ENCODE data around the gene KCND1.
A peak's percentile ranks its signal among the peaks of the same experiment; 100 is the strongest.
"Not testable (repeated sequence)": the region's sequence is repeated elsewhere in the genome, so short reads cannot be mapped to it uniquely, and the experiment has no call there.

KCND1 gene

GRCh38 chrX:48983896-48984295 is 12.3 kb upstream of the KCND1 start:
- no peaks in the 10 kb centered on the region for H3K4me1 Mint-ChIP-seq (ENCODE audit: low read depth)
- no peak overlapping the region for H3K27ac Mint-ChIP-seq
- no peak overlapping the region for H3K4me3 Mint-ChIP-seq
- H3K9me3 Mint-ChIP-seq (ENCODE audit: low read depth): no peaks in the 10 kb centered on the region
- peaks cover 2% of the 10 kb centered on the region for H3K36me3 Mint-ChIP-seq
- H3K27me3 Mint-ChIP-seq: no peaks in the 10 kb centered on the region

- Mint-ChIP-seq H3K4me3 (no peak overlapping the region), H3K4me1 (ENCODE audit: low read depth) (no peaks in the 10 kb centered on the region), H3K9me3 (ENCODE audit: low read depth) (no peaks in the 10 kb centered on the region), H3K27me3 (no peaks in the 10 kb centered on the region), H3K36me3 (peaks cover 2% of the 10 kb centered on the region), H3K27ac (no peak overlapping the region)
These were observed 11.4 kb upstream of the KCND1 start for GRCh38 chrX:48983081-48983480.

DNA sequence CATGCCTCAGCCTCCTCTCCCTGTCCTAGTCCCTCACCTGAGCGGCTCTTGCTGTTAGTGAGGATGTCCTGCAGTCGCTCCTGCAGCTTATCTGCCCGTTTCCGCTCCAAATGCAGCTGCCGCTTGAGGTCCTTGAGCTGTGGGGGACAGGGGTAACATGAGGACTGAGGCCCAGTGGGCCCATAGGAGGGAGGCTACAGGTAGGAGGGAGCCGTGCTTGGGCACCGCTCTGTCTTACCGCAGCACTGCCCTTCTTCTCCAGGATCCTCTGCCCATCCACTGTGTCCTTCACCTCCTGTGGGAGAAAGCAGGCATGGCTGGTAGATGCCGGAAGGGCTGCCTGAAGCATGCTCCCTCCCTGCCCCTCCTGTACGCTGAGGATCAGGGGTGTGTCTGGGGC is 9.5 kb upstream of the KCND1 start:
- Mint-ChIP-seq H3K9me3 (ENCODE audit: low read depth) (no peaks in the 10 kb centered on the region), H3K36me3 (peaks cover 2% of the 10 kb centered on the region), H3K4me3 (no peak overlapping the region), H3K27me3 (no peaks in the 10 kb centered on the region), H3K4me1 (ENCODE audit: low read depth) (no peaks in the 10 kb centered on the region), H3K27ac (no peak overlapping the region)

GRCh38 chrX:48980341-48980740 is 8.7 kb upstream of the KCND1 start:
- not testable (repeated sequence) for H3K36me3 Mint-ChIP-seq; H3K27me3 Mint-ChIP-seq; H3K4me3 Mint-ChIP-seq; H3K27ac Mint-ChIP-seq; H3K4me1 Mint-ChIP-seq (ENCODE audit: low read depth); H3K9me3 Mint-ChIP-seq (ENCODE audit: low read depth)

DNA sequence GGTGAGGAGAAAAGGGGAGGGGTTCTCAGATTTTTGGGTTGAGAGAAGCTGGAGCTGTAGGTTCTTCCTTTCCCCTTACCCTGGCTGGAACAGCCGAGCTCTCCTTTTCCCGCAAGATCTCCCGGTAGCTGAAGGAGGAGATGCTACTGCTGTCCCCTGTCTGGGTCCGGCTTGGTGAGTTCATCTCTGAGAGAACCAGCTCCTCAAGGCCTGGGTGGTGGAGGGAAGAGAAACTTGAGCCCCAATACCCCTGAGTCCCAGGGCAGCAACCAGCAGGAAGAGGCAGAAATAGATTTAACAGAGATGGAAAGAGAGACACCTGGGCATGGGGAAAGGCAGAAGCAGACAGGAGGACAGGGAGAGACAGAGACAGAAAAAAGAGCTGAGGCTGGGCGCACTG is 6.6 kb upstream of the KCND1 start:
- Mint-ChIP-seq H3K4me3 (no peak overlapping the region), H3K27ac (no peak overlapping the region), H3K9me3 (ENCODE audit: low read depth) (no peaks in the 10 kb centered on the region), H3K36me3 (peaks cover 6% of the 10 kb centered on the region), H3K4me1 (ENCODE audit: low read depth) (peaks cover under 1% of the 10 kb centered on the region), H3K27me3 (no peaks in the 10 kb centered on the region)

- Mint-ChIP-seq H3K27me3 (no peaks in the 10 kb centered on the region), H3K4me1 (ENCODE audit: low read depth) (peaks cover 10% of the 10 kb centered on the region), H3K4me3 (no peak overlapping the region), H3K36me3 (peaks cover 6% of the 10 kb centered on the region), H3K27ac (no peak overlapping the region), H3K9me3 (ENCODE audit: low read depth) (no peaks in the 10 kb centered on the region)
These were observed 4.4 kb upstream of the KCND1 start for GRCh38 chrX:48976086-48976485.

- Mint-ChIP-seq H3K4me1 (ENCODE audit: low read depth) (peaks cover 10% of the 10 kb centered on the region), H3K4me3 (no peak overlapping the region), H3K36me3 (peaks cover 6% of the 10 kb centered on the region)
These were observed 3.9 kb upstream of the KCND1 start for GRCh38 chrX:48975541-48975940.

DNA sequence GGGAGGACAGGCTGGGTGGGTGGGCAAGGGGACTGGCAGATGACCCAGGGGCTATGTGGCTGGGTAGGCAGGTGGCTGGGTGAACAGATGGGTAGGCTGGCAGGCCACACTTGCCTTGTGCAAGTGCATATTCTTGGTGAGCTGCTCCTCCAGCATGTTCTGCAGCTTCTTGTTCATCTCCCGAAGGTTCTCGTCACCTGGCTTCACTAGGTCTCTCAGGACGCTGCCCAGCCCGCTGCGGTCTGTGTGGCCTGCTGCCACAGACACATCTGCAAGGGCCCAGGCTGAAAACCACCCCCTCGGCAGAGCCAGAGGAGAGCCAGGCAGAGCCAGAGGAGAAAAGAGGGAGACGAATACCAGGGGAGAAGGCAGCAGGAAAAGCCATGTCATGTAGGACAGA is 3.4 kb upstream of the KCND1 start:
- peaks cover 3% of the 10 kb centered on the region for H3K36me3 Mint-ChIP-seq
- H3K4me1 Mint-ChIP-seq (ENCODE audit: low read depth): peaks cover 12% of the 10 kb centered on the region
- no peak overlapping the region for H3K4me3 Mint-ChIP-seq
- H3K27me3 Mint-ChIP-seq: no peaks in the 10 kb centered on the region
- no peaks in the 10 kb centered on the region for H3K9me3 Mint-ChIP-seq (ENCODE audit: low read depth)
- no peak overlapping the region for H3K27ac Mint-ChIP-seq

More at GRCh38 chrX:48975541-48975940, 3.9 kb upstream of the KCND1 start:
- Mint-ChIP-seq H3K9me3 (ENCODE audit: low read depth) (no peaks in the 10 kb centered on the region), H3K27ac (no peak overlapping the region), H3K27me3 (no peaks in the 10 kb centered on the region)

DNA sequence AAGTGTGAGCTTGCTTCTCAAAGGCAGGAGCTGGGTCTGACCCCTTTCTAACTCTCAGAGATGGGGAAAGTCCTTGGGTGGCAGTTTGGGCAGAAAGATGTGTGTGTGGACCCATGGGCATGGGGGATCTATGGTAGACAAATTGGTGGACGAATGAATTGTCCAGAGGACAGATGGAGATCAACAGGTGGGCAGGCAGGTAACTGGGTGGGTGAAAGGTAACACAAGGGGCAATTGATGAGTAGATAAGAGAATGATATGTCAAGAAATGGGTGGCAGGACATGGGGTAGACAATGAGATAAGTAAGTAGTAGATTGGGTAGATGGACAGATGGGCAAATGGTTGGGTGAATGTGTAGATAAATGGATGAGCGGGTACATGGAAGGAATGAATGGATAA is 2.9 kb upstream of the KCND1 start:
- no peak overlapping the region for H3K27ac Mint-ChIP-seq
- no peaks in the 10 kb centered on the region for H3K27me3 Mint-ChIP-seq
- peaks cover 12% of the 10 kb centered on the region for H3K4me1 Mint-ChIP-seq (ENCODE audit: low read depth)
- no peak overlapping the region for H3K4me3 Mint-ChIP-seq
- H3K36me3 Mint-ChIP-seq: peaks cover 3% of the 10 kb centered on the region
- no peaks in the 10 kb centered on the region for H3K9me3 Mint-ChIP-seq (ENCODE audit: low read depth)

GRCh38 chrX:48974033-48974432 is 2.4 kb upstream of the KCND1 start:
- Mint-ChIP-seq H3K9me3 (ENCODE audit: low read depth) (no peaks in the 10 kb centered on the region), H3K27ac (no peak overlapping the region), H3K27me3 (no peaks in the 10 kb centered on the region), H3K4me1 (ENCODE audit: low read depth) (peaks cover 12% of the 10 kb centered on the region), H3K4me3 (no peak overlapping the region), H3K36me3 (peaks cover 3% of the 10 kb centered on the region)

DNA sequence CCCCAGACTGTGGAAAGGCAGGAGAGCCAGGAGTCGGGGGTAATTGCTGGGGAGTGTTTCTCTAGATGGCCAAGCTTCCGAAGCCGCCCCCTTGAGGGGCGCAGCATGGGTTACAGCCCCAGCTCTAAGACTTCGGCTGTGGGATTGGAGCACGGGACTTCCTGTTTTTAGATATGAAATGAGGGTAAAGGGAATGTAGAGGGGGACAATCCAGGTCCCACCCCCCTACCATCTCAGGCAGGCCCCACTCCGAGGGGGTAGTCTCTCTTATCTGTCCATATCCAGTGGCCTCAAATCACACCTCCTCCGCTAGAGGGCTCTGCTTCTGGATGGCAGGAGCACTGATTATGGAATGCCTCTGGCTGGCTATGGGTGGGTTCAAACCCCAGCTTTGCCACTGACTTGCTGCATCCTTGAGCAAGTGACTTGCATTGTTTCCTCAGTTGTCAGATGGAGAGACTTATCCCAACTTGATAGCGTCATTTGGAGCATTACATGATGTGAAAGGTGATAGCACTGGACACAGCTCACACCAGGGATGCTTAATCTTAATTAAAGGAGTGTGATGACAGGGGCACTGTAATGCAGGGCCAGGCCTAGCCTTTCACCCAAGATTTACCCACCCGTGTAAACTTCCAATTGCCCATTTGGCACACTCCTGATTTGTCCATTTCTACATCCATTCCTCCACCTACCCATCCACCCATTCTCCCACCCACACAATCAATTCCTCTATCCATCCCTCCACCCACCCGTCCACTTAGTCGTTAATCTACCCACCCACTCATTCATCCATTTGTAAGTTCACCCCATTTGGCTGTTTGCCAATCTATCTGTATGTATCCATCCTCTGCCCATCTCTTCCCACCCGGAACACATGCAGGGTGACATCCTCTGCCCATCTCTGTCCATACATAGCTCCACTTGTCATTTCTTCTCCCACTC is 848 bp upstream of the KCND1 start:
- Mint-ChIP-seq H3K27me3 (no peaks in the 10 kb centered on the region), H3K9me3 (ENCODE audit: low read depth) (no peaks in the 10 kb centered on the region), H3K4me1 (ENCODE audit: low read depth) (peaks cover 12% of the 10 kb centered on the region), H3K27ac (no peak overlapping the region), H3K4me3 (peak overlapping the region; percentile 65), H3K36me3 (peaks cover 3% of the 10 kb centered on the region)

GRCh38 chrX:48969471-48969870 is 2.2 kb downstream of the KCND1 start:
- no peaks in the 10 kb centered on the region for H3K9me3 Mint-ChIP-seq (ENCODE audit: low read depth)
- H3K4me1 Mint-ChIP-seq (ENCODE audit: low read depth): peaks cover 12% of the 10 kb centered on the region
- H3K4me3 Mint-ChIP-seq: no peak overlapping the region
- H3K27ac Mint-ChIP-seq: no peak overlapping the region
- no peaks in the 10 kb centered on the region for H3K36me3 Mint-ChIP-seq
- no peaks in the 10 kb centered on the region for H3K27me3 Mint-ChIP-seq

GRCh38 chrX:48968377-48968776 is 3.3 kb downstream of the KCND1 start:
- Mint-ChIP-seq H3K27me3 (no peaks in the 10 kb centered on the region), H3K36me3 (no peaks in the 10 kb centered on the region), H3K27ac (no peak overlapping the region), H3K9me3 (ENCODE audit: low read depth) (no peaks in the 10 kb centered on the region), H3K4me1 (ENCODE audit: low read depth) (peaks cover 12% of the 10 kb centered on the region), H3K4me3 (no peak overlapping the region)

DNA sequence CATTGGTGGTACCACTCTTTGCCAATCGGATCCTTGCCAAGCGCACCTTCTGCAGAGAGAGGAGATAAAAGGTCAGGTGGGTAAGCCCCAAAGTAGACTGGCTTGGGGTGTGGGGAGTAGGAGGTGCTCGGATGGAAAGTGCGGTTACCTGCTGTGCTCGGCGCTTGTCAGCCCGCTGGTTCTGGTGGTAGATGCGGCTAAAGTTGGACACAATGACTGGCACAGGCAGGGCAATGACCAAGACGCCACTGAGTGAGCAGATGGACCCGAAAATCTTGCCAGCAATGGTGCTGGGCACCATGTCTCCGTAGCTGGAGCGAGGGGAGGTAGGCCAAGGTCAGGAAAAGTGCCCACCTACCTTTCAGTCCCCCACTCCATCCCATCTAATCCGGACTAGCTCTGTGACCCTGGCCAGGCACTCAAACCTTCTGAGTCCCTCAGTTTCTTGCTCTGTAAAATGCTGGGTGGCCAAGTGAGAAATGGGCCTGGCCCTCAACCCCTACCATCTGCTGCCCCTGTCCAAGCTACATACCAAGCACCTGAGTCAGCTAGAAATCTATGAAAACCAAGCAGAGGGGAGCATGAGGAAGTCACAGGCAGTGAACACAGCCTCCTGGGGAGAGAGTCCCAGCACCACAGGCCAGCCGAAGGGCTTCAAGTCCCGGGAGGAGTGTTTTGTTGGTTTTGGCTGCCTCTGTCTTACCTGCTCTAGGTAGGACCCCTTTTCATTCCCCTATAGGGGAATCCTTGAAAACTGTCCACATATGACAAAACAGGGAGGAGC is 4.7 kb downstream of the KCND1 start:
- no peaks in the 10 kb centered on the region for H3K27me3 Mint-ChIP-seq
- H3K9me3 Mint-ChIP-seq (ENCODE audit: low read depth): no peaks in the 10 kb centered on the region
- no peak overlapping the region for H3K27ac Mint-ChIP-seq
- H3K36me3 Mint-ChIP-seq: no peaks in the 10 kb centered on the region
- peaks cover 1% of the 10 kb centered on the region for H3K4me1 Mint-ChIP-seq (ENCODE audit: low read depth)
- no peak overlapping the region for H3K4me3 Mint-ChIP-seq

GRCh38 chrX:48965959-48966358 is 5.7 kb downstream of the KCND1 start:
- peaks cover 1% of the 10 kb centered on the region for H3K4me1 Mint-ChIP-seq (ENCODE audit: low read depth)
- H3K36me3 Mint-ChIP-seq: no peaks in the 10 kb centered on the region
- no peak overlapping the region for H3K4me3 Mint-ChIP-seq
- H3K9me3 Mint-ChIP-seq (ENCODE audit: low read depth): no peaks in the 10 kb centered on the region
- H3K27me3 Mint-ChIP-seq: no peaks in the 10 kb centered on the region
- no peak overlapping the region for H3K27ac Mint-ChIP-seq

All from activated naive CD8-positive, alpha-beta T cell (primary cell).